HepG2 (cell line): ENCODE data around the gene ARL6IP4. TPM values are rescaled to one million over a fixed set of nuclear protein-coding genes. Genes with fewer than 3 reads are reported as not detected.
A peak's percentile ranks its signal among the peaks of the same experiment; 100 is the strongest.

Experiments used
- ATAC-seq: fragments of 200-7000 bp; cut with Tn5 transposase; 3 replicates; pipeline ENCODE4 v1.9.1; 2020; ENCODE audit warnings: mild to moderate bottlenecking, moderate library complexity
- BruUV-seq: library from RNA; stranded (reverse); fragments of 400-500 nt; replicated peaks from 2 replicates; lab custom pipeline; 2021; lab: Mats Ljungman, UMichigan
- CTCF ChIA-PET: fragments of 300-600 bp; formaldehyde crosslinking; extraction: SDS; loops from one replicate; lab custom pipeline; 2021; ENCODE audit warnings: low total read pairs, inconsistent platforms, low intra/inter-chr PET ratio; lab: Yijun Ruan, JAX
- POLR2A ChIA-PET: fragments of 350-600 bp; sonication (Branson Sonifier 250); formaldehyde crosslinking; loops from one replicate; lab custom pipeline; 2020; ENCODE audit warnings: antibody characterized with exemption, inconsistent platforms; lab: Yijun Ruan, JAX
- DNase-seq: peaks from one replicate; pipeline ENCODE4 v3.0.0-alpha.2; 2015; ENCODE audit warnings: low spot score
- FAIRE-seq: peaks from 3 replicates; lab custom pipeline; 2011; peaks lifted over from hg19 to GRCh38; lab: Jason Lieb, UNC
- H2AFZ ChIP-seq: one replicate; pipeline ENCODE4 v1.6.1; 2011; ENCODE audit warnings: low read length, inconsistent platforms
- H3K27ac ChIP-seq: fragments of 300-600 bp; 3 replicates; pipeline ENCODE4 v1.8.0; 2011; ENCODE audit warnings: mixed run types, mild to moderate bottlenecking, mixed read lengths, low read length, inconsistent platforms; ENCODE audit not compliant: insufficient read depth; ENCODE audit errors: extremely low read length
- H3K27me3 ChIP-seq, 2 experiments: fragments of 200-600 bp in 1 of 2; 2 replicates in 1 of 2; 3 replicates in 1 of 2; pipeline versions ENCODE4 v1.6.0 to v1.8.0; 2011; ENCODE audit warnings: low read length in 2 of 2, mild to moderate bottlenecking in 2 of 2, moderate library complexity in 2 of 2, inconsistent platforms in 1 of 2; ENCODE audit not compliant: insufficient read depth in 2 of 2, control insufficient read depth in 1 of 2
- H3K36me3 ChIP-seq, 2 experiments: fragments of 200-600 bp in 1 of 2; replicated peaks in 1 of 2; 2 replicates in 1 of 2; 3 replicates in 1 of 2; pipeline versions ENCODE4 v1.5.1 to v1.8.0; 2011; ENCODE audit warnings: low read length in 2 of 2, inconsistent platforms in 1 of 2; ENCODE audit not compliant: insufficient read depth in 2 of 2, control insufficient read depth in 1 of 2
- H3K4me1 ChIP-seq: 2 replicates; pipeline ENCODE4 v1.5.1; 2012; ENCODE audit warnings: low read length, inconsistent platforms; ENCODE audit not compliant: insufficient read depth
- H3K4me2 ChIP-seq: 2 replicates; pipeline ENCODE4 v1.6.0; 2011; ENCODE audit warnings: low read depth, low read length, inconsistent platforms
- H3K4me3 ChIP-seq, 3 experiments: fragments of 200-600 bp in 1 of 3; sonication (generic), shearing (Covaris generic) in 1 of 3; replicated peaks in 1 of 3; 2 replicates each; pipeline ENCODE4 v1.5.1; 2011 to 2016; ENCODE audit warnings: low read length in 3 of 3, inconsistent platforms in 2 of 3, low read depth in 2 of 3, mild to moderate bottlenecking in 2 of 3, control low read depth in 1 of 3, mixed read lengths in 1 of 3; ENCODE audit not compliant: insufficient read depth in 1 of 3
- H3K79me2 ChIP-seq: one replicate; pipeline ENCODE4 v1.6.1; 2011; ENCODE audit warnings: low read length, inconsistent platforms; ENCODE audit not compliant: insufficient read depth
- H3K9ac ChIP-seq: 2 replicates; pipeline ENCODE4 v1.6.0; 2011; ENCODE audit warnings: mild to moderate bottlenecking, low read depth, low read length, inconsistent platforms; ENCODE audit not compliant: insufficient read depth
- H3K9me3 ChIP-seq: 2 replicates; pipeline ENCODE4 v1.5.1; 2012; ENCODE audit warnings: mild to moderate bottlenecking, low read length
- H4K20me1 ChIP-seq: 2 replicates; pipeline ENCODE4 v1.6.0; 2011; ENCODE audit warnings: inconsistent platforms, mild to moderate bottlenecking, low read length, moderate library complexity; ENCODE audit not compliant: insufficient read depth
- KAT8 ChIP-seq: IDR thresholded peaks from 2 replicates; pipeline ENCODE4 v1.6.1; 2016; ENCODE audit warnings: missing genetic modification reagents, missing compliant biosample characterization
- POLR2G ChIP-seq: fragments of 200-400 bp; formaldehyde crosslinking; IDR thresholded peaks from 2 replicates; pipeline ENCODE4 v1.6.1; 2018; ENCODE audit warnings: mild to moderate bottlenecking, low read depth, low read length, moderate library complexity
- ZEB1 ChIP-seq: IDR thresholded peaks from 2 replicates; pipeline ENCODE4 v1.6.1; 2012; ENCODE audit warnings: mild to moderate bottlenecking, low read depth, inconsistent platforms; ENCODE audit not compliant: insufficient replicate concordance
- ZNF263 ChIP-seq: sonication (generic); formaldehyde crosslinking; IDR thresholded peaks from 2 replicates; pipeline ENCODE4 v1.4.0; 2020; ENCODE audit warnings: missing genetic modification reagents
- ZNF350 ChIP-seq: sonication (generic); formaldehyde crosslinking; IDR thresholded peaks from 2 replicates; pipeline ENCODE4 v1.4.0; 2020; ENCODE audit warnings: mild to moderate bottlenecking, low read depth, missing genetic modification reagents, borderline replicate concordance
- ZNF563 ChIP-seq: sonication (generic); formaldehyde crosslinking; IDR thresholded peaks from 2 replicates; pipeline ENCODE4 v1.8.0; 2022; ENCODE audit warnings: mild to moderate bottlenecking, moderate library complexity, missing genetic modification reagents
- ZNF768 ChIP-seq: sonication (generic); formaldehyde crosslinking; IDR thresholded peaks from 2 replicates; pipeline ENCODE4 v1.4.0; 2020; ENCODE audit warnings: missing genetic modification reagents
- ZNF775 ChIP-seq: sonication (generic); formaldehyde crosslinking; IDR thresholded peaks from 2 replicates; pipeline ENCODE4 v1.4.0; 2020; ENCODE audit warnings: missing genetic modification reagents, mild to moderate bottlenecking, moderate library complexity, borderline replicate concordance
- ZNF883 ChIP-seq: sonication (generic); formaldehyde crosslinking; IDR thresholded peaks from 2 replicates; pipeline ENCODE4 v1.5.1; 2020; ENCODE audit warnings: mild to moderate bottlenecking, missing genetic modification reagents; ENCODE audit errors: not compliant biosample characterization
- WGBS: methylation state at CpG from one replicate; pipeline ENCODE4 v1.1.6; 2017; ENCODE audit warnings: low lambda C conversion rate; 5-methylcytosine and 5-hydroxymethylcytosine counted together
- in situ Hi-C: cut with HindIII; loops from 2 replicates; pipeline ENCODE4 v1.10.0; 2017; ENCODE audit warnings: low pct_unique_long_range_greater_than_20kb; ENCODE audit not compliant: extremely low pct_ligation_motif_present
- intact Hi-C: fragments of 100-400 bp; cut with micrococcal nuclease; formaldehyde crosslinking; loops from one replicate; pipeline ENCODE4 v1.10.0; 2022; ENCODE audit not compliant: unreplicated experiment
- polyA plus RNA-seq, 8 experiments: library from polyadenylated mRNA; depleted of rRNA in 3 of 8; stranded (reverse) in 7 of 8; unstranded in 1 of 8; fragments of >200 nt; fragmentation: Illumina TruSeq in 4 of 8; extraction: Trizol in 4 of 8; gene quantifications; 2 replicates each; pipeline versions ENCODE4 v1.2.1 to v1.2.3, GENCODE V29; 2011 to 2016; ENCODE audit warnings: low read depth in 4 of 8, missing spikeins in 1 of 8, mixed read lengths in 1 of 8; ENCODE audit not compliant: insufficient read depth in 1 of 8
- total RNA-seq, 5 experiments: library from RNA; depleted of rRNA; stranded (reverse); fragments of >200 nt; fragmentation: Illumina TruSeq; extraction: Trizol; gene quantifications; 2 replicates each; pipeline ENCODE4 v1.2.3, GENCODE V29; 2016; ENCODE audit warnings: low read depth in 1 of 5

The ARL6IP4 gene
- total and polyA plus RNA-seq, 2 of the 13 experiments (the other 11 are each of a cell fraction or from before 2014, with no cell fraction given), result 155 to 220 TPM

DNA sequence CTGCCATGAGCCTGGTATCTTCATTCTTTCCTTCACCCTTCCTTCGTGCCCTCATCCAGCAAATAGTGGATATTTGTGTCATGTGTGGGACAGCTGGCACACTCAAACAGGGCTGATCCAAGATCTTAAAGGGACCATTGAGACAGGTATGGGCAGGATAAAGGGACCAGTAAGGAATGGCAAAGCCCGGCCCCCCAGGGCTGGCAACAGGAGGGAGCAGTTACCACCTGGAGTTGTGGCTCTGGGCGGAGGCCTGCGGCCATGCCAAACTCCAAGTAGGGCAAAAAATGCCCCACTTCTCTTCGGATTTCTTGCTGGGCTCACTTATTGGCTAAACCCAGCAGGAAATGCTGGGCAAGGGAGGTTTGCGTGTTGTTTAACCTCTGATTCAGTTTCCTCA lies 3.3 kb upstream of the ARL6IP4 start:
- 90% methylated on average over 6 of the region's 6 CpGs for WGBS
- peak overlapping the region; percentile 93; the same call in 1 of the 2 replicates for H3K9ac ChIP-seq

DNA sequence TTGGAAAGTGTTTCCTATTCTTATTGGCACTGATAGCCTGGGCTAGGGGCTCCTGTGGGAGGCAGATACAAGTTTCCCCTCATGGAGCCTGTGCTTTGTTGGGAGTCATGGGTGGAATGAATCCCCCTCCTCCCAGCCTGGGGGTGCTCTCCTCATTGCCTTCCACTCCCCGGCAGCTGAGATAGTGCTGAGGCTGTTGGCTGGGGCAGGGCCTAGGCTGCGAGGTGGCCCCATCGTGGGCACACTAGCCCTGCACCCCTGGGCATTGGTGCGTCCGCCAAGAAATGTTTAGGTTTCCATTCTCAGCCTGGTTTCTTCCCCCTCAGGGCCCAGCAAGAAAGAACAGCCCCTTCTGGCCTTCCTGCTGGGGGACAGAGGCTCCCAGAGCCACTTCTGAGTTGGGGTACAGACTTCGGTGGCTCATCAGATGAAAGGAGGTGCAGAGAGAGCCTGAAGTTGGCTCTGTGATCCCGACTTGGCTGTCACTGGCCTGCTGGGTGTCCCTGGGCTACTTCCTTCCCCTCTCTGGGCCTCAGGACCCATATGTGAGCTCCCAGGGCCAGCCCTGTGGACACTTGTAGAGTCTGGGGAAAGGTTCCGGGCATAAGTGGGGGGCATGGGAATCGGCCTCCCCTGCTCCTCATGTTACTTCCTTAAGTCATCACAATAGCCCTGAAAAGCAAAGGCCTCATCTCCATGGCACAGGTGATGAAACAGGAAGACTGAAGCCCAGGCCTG lies 2.7 kb upstream of the ARL6IP4 start:
- no peaks in the 10 kb centered on the region; a peak in 1 of 5 replicates for H3K27me3 ChIP-seq
- CTCF ChIA-PET, result no interaction called here
- TF ChIP-seq KAT8 (CRISPR knock-in tag) (no peak), ZNF563 (CRISPR knock-in tag) (no peak), ZNF883 (CRISPR knock-in tag) (no peak), ZEB1 (no peak), ZNF263 (CRISPR knock-in tag) (peak; percentile 43; the same call in 1 of the 2 replicates), ZNF768 (CRISPR knock-in tag) (peak; percentile 88)
- peaks cover 55% of the 10 kb centered on the region for H3K79me2 ChIP-seq
- in situ Hi-C loops (no loop called here), intact Hi-C loops (no loop called here)
- no peak overlapping the region for H3K4me2 ChIP-seq
- FAIRE-seq (no peak), DNase-seq (no peak), ATAC-seq (no peak)
- no TSS peak for BruUV-seq
- H4K20me1 ChIP-seq, result no peaks in the 10 kb centered on the region
- H3K27ac ChIP-seq, result no peak overlapping the region
- no peak overlapping the region for H3K4me3 ChIP-seq
- no peaks in the 10 kb centered on the region for H3K9me3 ChIP-seq
- no peak overlapping the region for H3K9ac ChIP-seq
- POLR2A ChIA-PET, result no interaction called here
- H2AFZ ChIP-seq, result no peak overlapping the region
- peaks cover 1 to 19% of the 10 kb centered on the region in 2 experiments; a peak in 4 of 5 replicates for H3K36me3 ChIP-seq
- H3K4me1 ChIP-seq, result peaks cover 54% of the 10 kb centered on the region
- 90% methylated on average over 4 of the region's 9 CpGs for WGBS

More for the DNA sequence above, 3.3 kb upstream of the ARL6IP4 start:
- FAIRE-seq, result no peak
- TF ChIP-seq ZNF350 (no peak), ZNF775 (CRISPR knock-in tag) (no peak), POLR2G (peak; percentile 38; the same call in 1 of the 2 replicates)
- peaks cover 50% of the 10 kb centered on the region for H3K79me2 ChIP-seq
- no peak overlapping the region for H3K4me3 ChIP-seq
- 0 out of 2 replicates have a peak overlapping the region, but pooled peaks have one; percentile 89 for H3K4me2 ChIP-seq
- H3K27ac ChIP-seq, result no peak overlapping the region
- ChIA-PET POLR2A (interaction anchor here (1.2 kb wide), 1 partner anchor 256 kb away, joined by 4 read pairs; the partner anchor contains the start of genes MPHOSPH9 and MTRFR), CTCF (no interaction called here)
- intact Hi-C loops, result no loop called here
- H3K4me1 ChIP-seq, result peaks cover 47% of the 10 kb centered on the region
- H4K20me1 ChIP-seq, result no peaks in the 10 kb centered on the region
- in situ Hi-C loops, result no loop called here
- H3K9me3 ChIP-seq, result no peaks in the 10 kb centered on the region
- peaks cover 0 to 16% of the 10 kb centered on the region in 2 experiments; a peak in 4 of 5 replicates for H3K36me3 ChIP-seq
- DNase-seq, result no peak
- no peaks in the 10 kb centered on the region; a peak in 1 of 5 replicates for H3K27me3 ChIP-seq
- no peak for ATAC-seq
- no peak overlapping the region for H2AFZ ChIP-seq
- BruUV-seq, result no TSS peak
